ENCODE measurements around the gene ANKS1B. TPM values are rescaled to one million over a fixed set of nuclear protein-coding genes. Genes with fewer than 3 reads are reported as not detected.
A peak's percentile ranks its signal among the peaks of the same experiment; 100 is the strongest.

Gene ANKS1B
- total RNA-seq, 1 experiment from 2014 or later = 0.54 TPM

- no peak for ATAC-seq
- POLR2A ChIA-PET = no interaction called here
- H4K20me1 ChIP-seq (ENCODE audit: insufficient read depth) = no peaks in the 10 kb centered on the region; the same call in 1 of the 2 replicates
- no peaks in the 10 kb centered on the region for H3K9me3 ChIP-seq (ENCODE audit: control insufficient read depth in 1 of 2, insufficient read depth in 1 of 2, low read depth in 1 of 2, low read length in 2 of 2)
- H3K4me2 ChIP-seq (ENCODE audit: low read length) = no peak overlapping the region
- H3K9me2 ChIP-seq (ENCODE audit: insufficient read depth) = no peaks in the 10 kb centered on the region
- no TSS peak for BruUV-seq (replicated peaks)
- peaks cover 77% of the 10 kb centered on the region for H3K27me3 ChIP-seq (ENCODE audit: insufficient read depth, low read length)
- H2AFZ ChIP-seq (ENCODE audit: low read depth, low read length, poor library complexity, severe bottlenecking) = no peak overlapping the region
- intact Hi-C loops (cut with micrococcal nuclease) = no loop called here
- TF ChIP-seq EZH2 (IDR thresholded peaks at IDR 0.05) (peak; percentile 76; the same call in 1 of the 2 replicates), EZH2phosphoT487 (IDR thresholded peaks at IDR 0.05; ENCODE audit: borderline replicate concordance) (0 out of 2 replicates have a peak, but pooled peaks have one; percentile 58), ZBTB33 (IDR thresholded peaks at IDR 0.05; ENCODE audit: extremely low read depth, insufficient replicate concordance, low read length) (no peak)
- no peak overlapping the region for H3K9ac ChIP-seq (ENCODE audit: low read length)
- no peak overlapping the region for H3K4me3 ChIP-seq (replicated peaks in 1 of 2; ENCODE audit: low read depth in 1 of 2, low read length in 2 of 2)
- no peak for DNase-seq (ENCODE audit: low read depth, low spot score)
- no peaks in the 10 kb centered on the region for H3K36me3 ChIP-seq (ENCODE audit: control insufficient read depth in 1 of 2, insufficient read depth in 2 of 2, low read length in 2 of 2)
- CTCF ChIA-PET = no interaction called here
- no peaks in the 10 kb centered on the region for H3K4me1 ChIP-seq (ENCODE audit: control insufficient read depth in 1 of 2, insufficient read depth in 2 of 2, low read length in 2 of 2)
- no peaks in the 10 kb centered on the region for H3K79me2 ChIP-seq (ENCODE audit: insufficient read depth, low read length)
- H3K27ac ChIP-seq (ENCODE audit: low read depth, low read length) = no peak overlapping the region
- RAD21 ChIA-PET (ENCODE audit: low non-redundant PET in 1 of 2, low total read pairs in 2 of 2, uncharacterized antibody in 2 of 2, unreplicated experiment in 2 of 2) = no interaction called here
Observed at GRCh38 chr12:98840325-98840724, 1144.4 kb downstream of the ANKS1B start.

GRCh38 chr12:98838231-98838647, 1146.5 kb downstream of the ANKS1B start:
- Histone ChIP-seq H3K9me3 (ENCODE audit: control insufficient read depth in 1 of 2, insufficient read depth in 1 of 2, low read depth in 1 of 2, low read length in 2 of 2) (no peaks in the 10 kb centered on the region), H2AFZ (ENCODE audit: low read depth, low read length, poor library complexity, severe bottlenecking) (no peak overlapping the region), H3K27ac (ENCODE audit: low read depth, low read length) (no peak overlapping the region), H3K9me2 (ENCODE audit: insufficient read depth) (no peaks in the 10 kb centered on the region), H3K4me1 (ENCODE audit: control insufficient read depth in 1 of 2, insufficient read depth in 2 of 2, low read length in 2 of 2) (no peaks in the 10 kb centered on the region), H3K4me3 (replicated peaks in 1 of 2; ENCODE audit: low read depth in 1 of 2, low read length in 2 of 2) (no peak overlapping the region), H3K4me2 (ENCODE audit: low read length) (no peak overlapping the region), H4K20me1 (ENCODE audit: insufficient read depth) (no peaks in the 10 kb centered on the region; the same call in 1 of the 2 replicates), H3K27me3 (ENCODE audit: insufficient read depth, low read length) (peaks cover 83% of the 10 kb centered on the region), H3K36me3 (ENCODE audit: control insufficient read depth in 1 of 2, insufficient read depth in 2 of 2, low read length in 2 of 2) (no peaks in the 10 kb centered on the region), H3K79me2 (ENCODE audit: insufficient read depth, low read length) (no peaks in the 10 kb centered on the region), H3K9ac (ENCODE audit: low read length) (no peak overlapping the region)
- POLR2A ChIA-PET = no interaction called here
- no peak for TF ChIP-seq EGR1 (IDR thresholded peaks at IDR 0.05; ENCODE audit: low read depth)
- TF ChIP-seq CTCF (IDR thresholded peaks at IDR 0.05 in 2 of 3, conservative IDR thresholded peaks at IDR 0.05 in 1 of 3; ENCODE audit: borderline replicate concordance in 1 of 3, insufficient read depth in 1 of 3, low read depth in 2 of 3, low read length in 2 of 3) = peak in 2 of 3 experiments; percentile 62 to 67; a peak in 4 of 6 replicates
- no peak for TF ChIP-seq REST (IDR thresholded peaks at IDR 0.05; ENCODE audit: low read depth)
- peak; percentile 83 for ATAC-seq
- BruUV-seq (replicated peaks) = no TSS peak
- no peak for DNase-seq (ENCODE audit: low read depth, low spot score)
- RAD21 ChIA-PET (ENCODE audit: low non-redundant PET in 1 of 2, low total read pairs in 2 of 2, uncharacterized antibody in 2 of 2, unreplicated experiment in 2 of 2) = no interaction called here
- CTCF ChIA-PET = no interaction called here
- intact Hi-C loops (cut with micrococcal nuclease) = no loop called here

Measured in HCT116 (cell line).